Activated T-helper 1 cell treated with anti-CD3 and anti-CD28 coated beads, Interleukin-2, amount 50 U/mL, for 16 hours (primary cell): ENCODE results near the gene TTC29.
"Not testable (repeated sequence)": the region's sequence is repeated elsewhere in the genome, so short reads cannot be mapped to it uniquely, and the experiment has no call there.

ENCODE experiments used
- DNase-seq, 2 donors: peaks; one replicate each; pipeline ENCODE4 v3.0.0-alpha.2; 2020; ENCODE audit warnings: low read depth in 1 of 2, low spot score in 1 of 2

TTC29 gene

DNA sequence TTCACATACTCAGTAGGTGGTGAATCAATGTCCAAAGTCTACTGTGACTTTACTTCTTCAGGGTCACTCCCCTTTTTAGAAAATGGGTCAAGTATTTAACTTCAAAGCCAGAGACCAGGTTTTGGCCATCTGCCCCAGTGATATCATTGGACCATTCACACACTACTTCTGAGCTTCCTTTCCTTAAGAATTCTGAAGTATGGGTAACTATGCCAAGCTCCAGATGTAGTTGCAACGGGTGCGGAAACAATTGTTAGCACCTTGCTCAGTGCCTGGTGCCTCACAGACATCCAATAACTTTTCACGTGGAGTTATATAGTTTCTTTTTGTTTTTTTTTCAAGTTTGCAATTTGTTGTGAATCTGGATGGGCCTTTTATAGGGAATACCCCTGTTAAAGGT is 62.6 kb downstream of the TTC29 start:
- DNase-seq: no peak

DNA sequence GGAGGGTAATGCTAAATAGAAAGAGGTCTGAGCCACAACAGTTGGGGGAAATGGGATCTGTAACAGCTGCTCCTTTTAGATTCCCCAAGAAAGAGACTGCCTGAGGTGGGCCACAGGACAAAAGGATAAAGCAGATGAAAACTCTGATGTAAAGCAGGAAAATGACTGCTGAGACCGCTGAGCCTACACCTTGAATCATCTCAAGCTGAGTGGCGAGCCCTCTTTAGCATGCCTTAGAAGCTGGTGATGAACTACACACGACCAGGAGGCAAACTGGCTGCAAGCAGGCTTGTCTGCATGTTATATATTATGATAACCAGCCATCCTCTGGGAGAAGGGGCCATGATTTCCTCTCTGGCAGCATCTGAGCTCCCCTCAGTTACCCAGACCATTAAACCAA is 88.4 kb downstream of the TTC29 start:
- no peak for DNase-seq

DNA sequence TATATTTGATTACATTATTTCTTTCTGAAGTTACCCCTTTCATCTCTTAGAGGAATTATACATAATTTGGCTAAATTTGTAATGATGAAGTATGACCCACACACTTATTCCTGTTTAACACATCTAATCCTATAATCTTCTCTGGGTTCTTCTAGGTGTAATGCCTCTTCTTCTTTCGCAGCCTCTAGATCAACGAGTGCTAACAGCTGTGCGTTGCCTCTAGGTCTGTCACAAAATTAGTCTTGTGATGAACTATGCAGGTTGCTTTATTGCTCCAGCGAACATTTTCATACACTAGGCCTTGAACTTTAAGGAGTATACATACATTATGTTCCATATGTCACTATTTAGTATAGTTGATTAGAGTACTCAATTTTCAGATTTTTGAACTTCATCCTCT is 89.9 kb downstream of the TTC29 start:
- no peak for DNase-seq

- no peak for DNase-seq
Observed at GRCh38 chr4:146852360-146852759, 93.3 kb downstream of the TTC29 start.

DNA sequence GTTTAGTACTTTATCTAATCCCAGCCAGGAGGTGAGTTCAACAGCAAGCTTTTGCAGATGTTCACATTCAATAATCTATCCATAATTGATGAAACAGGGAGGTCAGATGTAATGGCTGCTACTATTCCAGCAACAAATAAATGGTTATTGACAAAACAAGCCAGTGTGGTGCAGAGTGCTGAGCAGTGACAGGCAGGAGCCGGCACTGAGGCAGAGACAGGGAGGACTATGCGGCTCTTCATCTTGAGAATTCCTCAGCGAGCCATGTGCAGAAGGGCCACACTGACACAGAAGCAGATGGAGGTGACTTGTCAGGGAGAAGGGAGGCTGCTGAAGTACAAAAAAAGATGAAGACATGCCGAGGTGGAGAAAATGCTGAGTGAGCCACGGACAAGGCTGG is 98.3 kb downstream of the TTC29 start:
- no peak for DNase-seq

GRCh38 chr4:146846882-146847281 is 98.8 kb downstream of the TTC29 start:
- DNase-seq: no peak

DNA sequence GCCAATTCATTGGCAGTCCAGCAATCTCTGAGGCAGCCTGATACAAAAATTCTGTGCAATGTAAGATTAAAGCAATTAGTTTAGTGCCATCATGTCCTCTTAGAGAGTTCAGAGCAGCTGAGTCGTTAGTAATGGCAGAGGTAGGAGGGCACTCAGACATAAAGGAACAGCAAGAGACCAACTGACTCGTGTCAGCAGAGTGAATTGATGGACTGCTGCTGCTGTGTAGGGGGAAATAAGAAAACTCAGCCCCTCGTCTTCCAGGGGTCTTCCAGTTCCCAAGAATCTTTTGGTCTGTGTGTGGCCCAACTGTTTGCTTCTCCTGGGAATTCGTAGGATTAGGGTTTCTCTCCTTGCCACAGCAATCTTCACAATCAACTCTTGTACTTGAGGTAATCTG is 100.9 kb downstream of the TTC29 start:
- DNase-seq: no peak

DNA sequence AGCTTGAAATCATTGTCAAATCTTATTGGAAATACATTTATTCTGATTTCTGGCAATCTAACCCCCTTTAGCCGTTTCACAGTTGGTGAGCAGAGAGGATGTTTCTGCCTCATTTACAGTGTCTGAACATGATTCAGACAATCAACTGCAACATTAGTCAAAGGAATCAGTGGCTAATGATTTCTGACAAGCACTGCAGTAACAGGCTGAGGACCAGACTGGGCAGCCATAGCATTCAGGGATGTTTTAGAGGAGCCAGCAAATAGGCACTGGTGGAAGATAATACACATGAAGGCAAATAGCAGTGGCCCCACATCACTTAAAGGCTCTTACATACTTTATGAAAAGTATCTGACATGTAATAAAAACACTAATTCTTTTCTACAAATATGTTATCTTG is 102.8 kb downstream of the TTC29 start:
- DNase-seq: no peak

DNA sequence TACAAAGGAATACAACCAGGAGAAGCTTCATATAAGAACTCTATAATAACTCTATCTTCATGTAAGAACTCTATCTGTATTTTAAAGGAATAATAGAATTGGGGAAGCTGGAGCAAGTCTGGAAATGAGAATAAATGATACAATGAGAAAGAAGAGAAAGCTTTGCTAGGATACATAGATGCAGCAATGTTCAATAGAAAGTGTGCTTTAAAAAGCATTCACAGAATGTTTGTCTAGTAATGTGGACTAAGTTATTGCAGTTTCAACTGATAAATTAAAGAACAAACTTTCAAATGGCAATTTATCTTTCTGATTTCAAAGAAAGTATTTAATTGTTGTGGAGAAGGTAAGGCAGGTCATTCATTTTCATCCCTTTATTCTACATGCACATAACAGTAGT is 104.9 kb downstream of the TTC29 start:
- DNase-seq: no peak

DNA sequence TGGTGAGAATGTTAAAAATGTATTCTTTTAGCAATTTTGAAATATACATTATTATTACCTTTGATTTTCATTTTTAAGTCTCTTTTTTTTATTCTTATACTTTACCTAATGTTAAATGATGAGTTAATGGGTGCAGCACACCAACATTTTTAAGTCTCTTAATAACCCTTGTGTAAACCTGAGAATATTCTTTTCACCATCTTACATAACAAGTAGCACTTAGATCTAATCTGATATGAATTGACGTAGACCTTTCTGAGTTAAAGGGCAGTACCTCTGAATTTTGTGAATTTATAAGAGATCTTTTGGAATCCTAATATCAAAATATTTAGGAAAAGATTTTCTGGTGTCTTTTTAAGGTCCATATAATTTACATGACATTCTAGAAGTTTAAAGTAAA is 110.6 kb downstream of the TTC29 start:
- no peak for DNase-seq

DNA sequence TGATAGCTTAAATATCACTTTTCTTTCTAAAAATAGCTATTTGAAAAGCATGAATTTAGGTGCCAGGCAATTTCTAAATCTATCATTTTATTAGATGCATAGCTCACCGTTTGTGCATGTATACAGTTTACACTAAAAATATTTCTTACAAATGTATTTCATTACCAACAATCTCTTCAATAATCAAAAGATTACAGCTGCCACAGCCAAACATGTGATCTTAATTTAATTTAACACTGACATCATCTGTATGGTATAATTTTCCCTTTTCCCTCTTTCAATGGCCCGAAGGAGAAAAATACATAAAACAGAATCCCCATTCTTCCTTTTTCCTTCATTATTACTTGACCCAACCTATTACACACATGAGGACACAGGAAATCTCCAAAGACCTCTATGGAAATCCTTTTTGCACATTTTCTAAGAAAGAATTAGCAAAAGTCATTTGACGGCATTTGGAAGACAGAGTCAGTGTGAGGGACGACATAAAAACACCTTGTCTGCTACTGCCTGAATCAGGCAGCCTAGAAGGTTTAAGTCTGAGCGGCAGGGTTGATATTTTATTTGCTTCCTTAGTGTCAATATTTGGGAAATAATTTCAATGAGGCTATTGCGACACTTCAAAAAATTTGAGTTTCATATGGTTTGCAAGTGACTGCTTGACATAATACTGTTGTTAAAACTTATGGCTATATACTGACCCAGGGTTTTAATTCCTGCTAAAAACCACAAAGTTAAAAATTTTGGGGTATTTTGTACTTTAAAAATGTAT is 111.2 kb downstream of the TTC29 start:
- DNase-seq: no peak

GRCh38 chr4:146833530-146833929 is 112.1 kb downstream of the TTC29 start:
- no peak for DNase-seq

DNA sequence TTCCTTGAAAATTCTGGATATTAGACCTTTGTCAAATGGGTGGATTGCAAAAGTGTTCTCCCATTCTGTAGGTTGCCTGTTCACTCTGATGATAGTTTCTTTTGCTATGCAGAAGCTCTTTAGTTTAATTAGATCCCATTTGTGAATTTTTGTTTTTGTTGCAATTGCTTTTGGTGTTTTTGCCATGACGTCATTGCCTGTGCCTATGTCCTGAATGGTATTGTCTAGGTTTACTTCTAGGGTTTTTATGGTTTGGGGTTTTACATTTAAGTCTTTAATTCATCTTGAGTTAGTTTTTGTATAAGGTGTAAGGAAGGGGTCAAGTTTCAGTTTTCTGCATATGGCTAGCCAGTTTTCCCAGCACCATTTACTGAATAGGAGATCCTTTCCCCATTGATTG is 122.7 kb downstream of the TTC29 start:
- DNase-seq: not testable (repeated sequence)

DNA sequence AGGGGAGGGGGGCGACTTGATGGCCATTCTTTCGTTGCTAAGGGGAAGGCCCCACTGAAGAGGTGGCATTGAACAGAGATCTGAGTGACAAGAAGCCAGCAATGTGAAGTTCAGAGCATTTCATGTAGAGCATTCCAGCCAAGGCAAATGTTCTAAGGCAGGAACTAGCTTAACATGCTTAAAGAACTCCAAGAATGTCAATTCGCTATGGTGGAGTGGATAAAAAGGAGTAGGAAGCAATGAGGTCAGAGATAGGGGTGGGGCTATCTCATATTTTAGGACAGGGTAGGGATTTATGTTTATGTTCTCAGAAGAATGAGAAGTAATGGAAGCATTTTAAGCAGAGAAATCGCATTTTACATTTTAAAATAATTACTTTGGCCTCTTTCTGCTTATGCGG is 130.9 kb downstream of the TTC29 start:
- DNase-seq: no peak

DNA sequence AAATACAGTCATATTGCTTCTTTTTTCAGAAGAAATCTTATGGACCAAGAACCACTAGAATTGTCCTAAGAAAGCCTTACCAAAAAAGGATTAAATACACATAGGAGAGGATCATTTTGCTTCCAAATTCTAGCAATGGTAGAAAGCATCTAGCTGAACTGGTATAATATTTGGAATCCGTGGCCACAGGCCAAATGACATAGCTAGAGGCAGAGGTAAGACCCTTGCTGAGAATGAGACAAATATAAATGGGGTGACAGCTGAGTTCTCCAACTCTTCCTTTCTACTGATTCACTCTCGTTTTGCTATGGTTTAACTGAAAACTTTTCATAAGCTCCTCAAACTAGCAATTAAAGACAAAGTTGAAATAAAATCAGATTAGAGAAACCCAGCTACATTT is 150.0 kb downstream of the TTC29 start:
- no peak for DNase-seq

DNA sequence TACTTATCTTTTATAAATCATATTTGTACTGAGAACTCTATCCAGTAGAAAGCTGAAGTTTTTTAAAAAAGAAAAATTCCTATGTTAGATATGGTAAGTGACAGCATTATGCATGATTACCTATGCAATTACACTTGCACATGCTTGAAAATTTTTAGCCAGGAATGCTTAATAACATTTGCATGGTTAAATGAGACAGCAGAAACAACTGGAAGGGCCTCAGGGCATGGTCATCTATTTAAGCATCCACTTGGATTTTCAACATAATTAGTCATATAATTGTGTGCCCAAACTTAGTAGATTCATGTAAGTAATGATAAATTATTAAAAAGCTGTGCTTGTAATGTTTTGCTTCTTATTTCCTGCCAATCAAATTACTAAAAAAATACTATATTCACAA is 151.9 kb downstream of the TTC29 start:
- no peak for DNase-seq

GRCh38 chr4:146791439-146791838 is 154.2 kb downstream of the TTC29 start:
- no peak for DNase-seq

DNA sequence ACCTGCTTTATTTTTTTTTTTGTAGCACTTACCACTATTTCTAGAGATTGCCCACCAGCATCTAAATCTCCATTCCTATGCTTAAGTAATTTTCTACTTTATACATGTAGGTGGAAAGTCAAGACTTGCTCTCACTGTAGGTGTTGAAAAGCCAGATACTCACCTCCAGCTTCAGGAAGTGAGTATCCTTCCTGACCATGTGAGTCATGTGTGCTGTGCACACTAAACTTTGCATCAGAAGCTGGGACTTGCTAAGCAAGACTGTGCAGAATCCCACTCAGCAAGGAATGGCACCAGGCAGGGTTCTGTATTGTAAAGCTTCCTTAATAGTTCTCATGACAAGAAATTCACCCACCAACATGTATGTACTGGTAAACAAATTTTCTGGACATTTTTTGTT is 155.1 kb downstream of the TTC29 start:
- no peak for DNase-seq

GRCh38 chr4:146787731-146788130 is 157.9 kb downstream of the TTC29 start:
- no peak for DNase-seq

- no peak for DNase-seq
Observed at GRCh38 chr4:146776691-146777090, 169.0 kb downstream of the TTC29 start.

GRCh38 chr4:146763560-146763959 is 182.1 kb downstream of the TTC29 start:
- DNase-seq: no peak

DNA sequence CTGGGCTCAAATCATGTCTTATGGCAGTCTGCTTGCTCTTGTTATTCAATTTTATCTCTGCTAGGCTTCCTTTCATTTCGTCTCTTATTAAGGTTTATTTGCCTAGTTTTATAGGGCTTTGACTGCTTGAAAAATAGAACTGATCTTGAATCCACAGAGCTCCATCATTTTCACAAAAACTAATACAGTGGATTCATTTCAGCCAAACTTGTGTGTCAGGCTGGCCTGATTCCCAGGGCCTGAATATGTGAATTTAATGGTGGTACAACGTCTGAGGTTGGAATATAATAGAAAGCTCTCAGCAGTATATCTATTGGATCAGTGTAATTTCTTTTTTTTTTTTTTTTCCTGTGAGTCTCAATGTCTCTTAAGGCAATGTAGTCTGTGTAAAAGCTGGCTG is 183.6 kb downstream of the TTC29 start:
- DNase-seq: no peak

DNA sequence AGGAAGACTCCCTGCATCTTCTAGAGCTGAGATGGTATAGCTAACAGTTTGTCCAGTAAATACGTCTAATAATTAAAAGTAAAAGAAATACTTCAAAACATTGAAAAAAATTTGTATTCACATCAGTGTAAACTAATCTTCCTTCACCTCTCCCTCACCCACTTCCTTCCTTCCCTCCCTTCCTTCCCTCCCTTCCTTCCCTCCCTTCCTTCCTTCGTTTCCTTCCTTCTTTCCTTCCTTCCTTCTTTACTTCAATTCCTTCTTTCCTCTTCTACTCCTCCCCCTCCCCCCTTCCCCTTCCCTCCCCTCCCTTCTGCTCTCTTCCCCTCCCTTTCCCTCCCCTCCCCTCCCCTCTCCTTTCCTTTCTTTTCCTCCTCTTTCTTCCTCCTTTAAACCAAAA is 203.2 kb downstream of the TTC29 start:
- DNase-seq: no peak

- no peak for DNase-seq
Observed at GRCh38 chr4:146739182-146739581, 206.5 kb downstream of the TTC29 start.
